K562 (cell line): ENCODE results near the gene KLHL29. TPM values are rescaled to one million over a fixed set of nuclear protein-coding genes. Genes with fewer than 3 reads are reported as not detected.

ENCODE experiments used
- ATAC-seq: fragments of 200-7000 bp; cut with Tn5 transposase; 3 replicates; pipeline ENCODE4 v1.9.1; 2020; ENCODE audit warnings: moderate library complexity
- BruUV-seq: library from RNA; stranded (reverse); fragments of 400-500 nt; replicated peaks from 2 replicates; lab custom pipeline; 2021; lab: Mats Ljungman, UMichigan
- CTCF ChIA-PET: fragments of 300-600 bp; formaldehyde crosslinking; extraction: SDS; loops from one replicate; lab custom pipeline; 2021; ENCODE audit warnings: low intra/inter-chr PET ratio; lab: Yijun Ruan, JAX
- POLR2A ChIA-PET: fragments of 300-600, 350-650 bp; sonication (Branson Sonifier 250); formaldehyde crosslinking; extraction: SDS; loops from one replicate; lab custom pipeline; 2021; ENCODE audit warnings: antibody characterized with exemption, inconsistent platforms; lab: Yijun Ruan, JAX
- DNase-seq, 4 experiments: peaks; one replicate each; pipeline versions ENCODE4 v3.0.0 to v3.0.0-alpha.2; 2011 to 2018; ENCODE audit warnings: low spot score in 3 of 4, mixed read lengths in 3 of 4; ENCODE audit errors: extremely low read depth in 1 of 4
- FAIRE-seq: peaks from 2 replicates; lab custom pipeline; 2011; peaks lifted over from hg19 to GRCh38; lab: Jason Lieb, UNC
- H2AFZ ChIP-seq: 2 replicates; pipeline ENCODE4 v1.6.0; 2011; ENCODE audit warnings: low read depth, low read length, control low read depth, inconsistent platforms
- H3K27ac ChIP-seq: fragments of 200-600 bp; 3 replicates; pipeline ENCODE4 v1.8.0; 2011; ENCODE audit warnings: low read depth, mild to moderate bottlenecking, control low read depth, inconsistent platforms, low read length, moderate library complexity, mixed read lengths; ENCODE audit errors: extremely low read depth
- H3K27me3 ChIP-seq, 2 experiments: fragments of 300-600 bp in 1 of 2; 2 replicates in 1 of 2; 3 replicates in 1 of 2; pipeline versions ENCODE4 v1.6.0 to v1.8.0; 2011; ENCODE audit warnings: inconsistent platforms in 2 of 2, low read length in 2 of 2, mild to moderate bottlenecking in 1 of 2, mixed read lengths in 1 of 2, moderate library complexity in 1 of 2; ENCODE audit not compliant: control insufficient read depth in 2 of 2, insufficient read depth in 2 of 2
- H3K36me3 ChIP-seq: fragments of 300-600 bp; 3 replicates; pipeline ENCODE4 v1.8.0; 2011; ENCODE audit warnings: mild to moderate bottlenecking, low read length, inconsistent platforms; ENCODE audit not compliant: control insufficient read depth, insufficient read depth
- H3K4me1 ChIP-seq, 2 experiments: fragments of 200-600 bp in 1 of 2; replicated peaks in 1 of 2; 2 replicates in 1 of 2; 3 replicates in 1 of 2; pipeline versions ENCODE4 v1.5.1 to v1.8.0; 2011; ENCODE audit warnings: inconsistent platforms in 2 of 2, low read length in 2 of 2, mild to moderate bottlenecking in 1 of 2, mixed read lengths in 1 of 2, moderate library complexity in 1 of 2; ENCODE audit not compliant: control insufficient read depth in 2 of 2, insufficient read depth in 2 of 2
- H3K4me2 ChIP-seq: 2 replicates; pipeline ENCODE4 v1.6.1; 2011; ENCODE audit warnings: low read length, control low read depth, inconsistent platforms, mixed read lengths; ENCODE audit not compliant: insufficient read depth
- H3K4me3 ChIP-seq: fragments of 200-600 bp; sonication (generic), shearing (Covaris generic); 2 replicates; pipeline ENCODE4 v1.5.1; 2016; ENCODE audit warnings: control low read depth, inconsistent platforms
- H3K79me2 ChIP-seq: fragments of 200-600 bp; 3 replicates; pipeline ENCODE4 v1.8.0; 2011; ENCODE audit warnings: low read length, inconsistent platforms; ENCODE audit not compliant: control insufficient read depth, insufficient read depth
- H3K9ac ChIP-seq, 2 experiments: 2 replicates each; pipeline versions ENCODE4 v1.6.0 to v1.6.1; 2011; ENCODE audit warnings: low read depth in 2 of 2, low read length in 2 of 2, control low read depth in 1 of 2, inconsistent platforms in 1 of 2, mild to moderate bottlenecking in 1 of 2, mixed read lengths in 1 of 2; ENCODE audit not compliant: insufficient read depth in 1 of 2
- H3K9me1 ChIP-seq: one replicate; pipeline ENCODE4 v1.6.0; 2011; ENCODE audit warnings: inconsistent platforms, mild to moderate bottlenecking, low read length, moderate library complexity; ENCODE audit not compliant: control insufficient read depth, insufficient read depth
- H3K9me3 ChIP-seq: replicated peaks from 2 replicates; pipeline ENCODE4 v1.5.1; 2011; ENCODE audit warnings: low read depth, low read length, inconsistent platforms; ENCODE audit not compliant: control insufficient read depth, insufficient read depth
- H4K20me1 ChIP-seq: replicated peaks from 2 replicates; pipeline ENCODE4 v1.6.1; 2011; ENCODE audit warnings: low read length, inconsistent platforms, mixed read lengths; ENCODE audit not compliant: control insufficient read depth, insufficient read depth
- CHD2 ChIP-seq: IDR thresholded peaks from 2 replicates; pipeline ENCODE4 v1.6.1; 2011; ENCODE audit warnings: low read depth, low read length
- DPF2 ChIP-seq: fragments of 450-650 bp; IDR thresholded peaks from 2 replicates; pipeline ENCODE4 v1.6.1; 2016
- HLTF ChIP-seq: fragments of 450-650 bp; IDR thresholded peaks from 2 replicates; pipeline ENCODE4 v1.6.1; 2016
- IRF2 ChIP-seq: sonication (generic); formaldehyde crosslinking; IDR thresholded peaks from 2 replicates; pipeline ENCODE4 v1.8.1; 2022; ENCODE audit warnings: mild to moderate bottlenecking, missing genetic modification reagents
- NFIX ChIP-seq: fragments of 250-450 bp; sonication (Bioruptor Pico); IDR thresholded peaks from 2 replicates; pipeline ENCODE4 v1.4.0; 2020; ENCODE audit warnings: low read depth, mild to moderate bottlenecking, moderate library complexity
- ZFP36 ChIP-seq: fragments of 150-350 bp; IDR thresholded peaks from 2 replicates; pipeline ENCODE4 v1.6.1; 2018; ENCODE audit warnings: low read length, low read depth; ENCODE audit not compliant: partially characterized antibody
- ZNF830 ChIP-seq: fragments of 250-450 bp; sonication (Bioruptor Pico); IDR thresholded peaks from 2 replicates; pipeline ENCODE4 v1.5.0; 2021; ENCODE audit warnings: mild to moderate bottlenecking
- WGBS: fragments of 100-300 bp; shearing (Covaris generic); methylation state at CpG from one replicate; pipeline ENCODE4 v1.1.6; 2016; ENCODE audit warnings: low coverage, mixed read lengths; ENCODE audit not compliant: insufficient coverage; ENCODE audit errors: missing lambda C conversion rate; 5-methylcytosine and 5-hydroxymethylcytosine counted together
- in situ Hi-C: fragments of 300-500 bp; cut with MboI; formaldehyde crosslinking; loops from 4 replicates; pipeline ENCODE4 v1.15.0; 2018; ENCODE audit warnings: inconsistent platforms, mixed read lengths
- intact Hi-C: fragments of 100-400 bp; cut with micrococcal nuclease; formaldehyde crosslinking; loops from 2 replicates; pipeline ENCODE4 v1.14.2; 2022
- polyA plus RNA-seq, 8 experiments: library from polyadenylated mRNA; depleted of rRNA in 4 of 8; stranded (reverse) in 5 of 8; unstranded in 3 of 8; fragments of >200 nt; fragmentation: Nextera tagmentation in 2 of 8; fragmentation: Illumina TruSeq in 1 of 8; extraction: Ambion mirVana in 2 of 8; extraction: Trizol in 1 of 8; gene quantifications; 2 replicates each; pipeline versions ENCODE4 v1.2.1 to v1.2.3, GENCODE V29; 2011 to 2014; ENCODE audit warnings: inconsistent platforms in 1 of 8, missing spikeins in 1 of 8
- total RNA-seq, 7 experiments: library from RNA; depleted of rRNA in 6 of 7; stranded (reverse); fragments of >200 nt in 6 of 7; fragmentation: Illumina TruSeq in 2 of 7; extraction: Trizol in 2 of 7; gene quantifications; 2 replicates each; pipeline versions ENCODE4 v1.2.1 to v1.2.3, GENCODE V29; 2011 to 2021; ENCODE audit warnings: low replicate concordance in 1 of 7
- TF ChIP-seq, protein P1 (sequence below), 2 experiments: fragments of 150-350 bp in 1 of 2; IDR thresholded peaks; 2 replicates each; pipeline ENCODE4 v1.6.1; 2012 to 2016; ENCODE audit warnings: low read depth in 2 of 2, low read length in 2 of 2, mild to moderate bottlenecking in 1 of 2, moderate library complexity in 1 of 2

KLHL29 gene
- total and polyA plus RNA-seq, 9 of the 15 experiments (the other 6 are each of a cell fraction or from before 2014, with no cell fraction given) = 0.03 to 0.31 (median 0.08) TPM; not detected in 1

DNA sequence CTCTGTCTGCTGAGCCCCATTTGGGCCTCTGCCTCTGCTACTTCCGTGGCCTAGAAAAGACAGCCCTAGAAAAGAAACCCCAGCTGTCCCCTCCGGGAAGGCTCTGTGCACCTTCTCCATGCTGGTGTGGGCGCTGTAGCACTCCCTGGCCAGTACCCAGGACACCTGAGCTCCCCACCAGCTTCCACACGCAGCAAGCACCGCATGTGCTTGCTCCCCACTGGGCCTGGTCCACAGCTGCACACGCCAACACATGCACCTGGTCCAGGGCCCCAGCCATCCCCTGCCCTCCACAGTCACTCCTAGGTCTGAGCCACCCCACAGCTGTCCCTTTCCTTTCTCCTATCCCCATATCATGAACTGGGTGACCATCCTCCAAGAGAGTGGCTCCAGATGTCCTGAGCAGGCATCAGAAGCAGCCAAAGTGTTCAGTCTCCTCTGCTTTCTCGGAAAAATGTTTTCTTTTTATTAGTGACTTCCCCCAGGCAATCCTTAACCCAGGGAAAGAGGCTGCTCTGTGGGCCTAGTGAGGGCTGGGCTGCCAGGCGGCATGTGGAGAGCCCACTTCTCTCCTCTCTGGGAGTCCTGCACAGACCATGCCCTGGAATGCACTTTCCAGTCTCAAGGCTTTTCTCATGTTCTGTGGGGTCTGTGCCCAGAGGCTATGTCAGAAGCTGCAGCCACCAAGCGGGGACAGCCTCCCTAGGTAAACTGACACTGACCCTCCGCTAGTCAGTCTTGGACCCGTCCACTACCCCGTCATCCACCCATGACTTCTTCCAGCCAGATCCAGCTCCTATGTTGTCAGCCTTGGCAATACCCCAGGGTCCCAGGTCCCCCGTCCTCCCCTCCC is 133.7 kb downstream of the KLHL29 start:
- intact Hi-C loops (no loop called here), in situ Hi-C loops (no loop called here)
- H2AFZ ChIP-seq = no peak overlapping the region
- H3K27ac ChIP-seq = no peak overlapping the region
- no peaks in the 10 kb centered on the region for H3K79me2 ChIP-seq
- CTCF ChIA-PET = no interaction called here
- TF ChIP-seq HLTF (no peak), DPF2 (no peak), ZFP36 (no peak), ZNF830 (CRISPR knock-in tag) (no peak), IRF2 (no peak), NFIX (CRISPR knock-in tag) (no peak), CHD2 (no peak)
- TF ChIP-seq, protein P1, sequence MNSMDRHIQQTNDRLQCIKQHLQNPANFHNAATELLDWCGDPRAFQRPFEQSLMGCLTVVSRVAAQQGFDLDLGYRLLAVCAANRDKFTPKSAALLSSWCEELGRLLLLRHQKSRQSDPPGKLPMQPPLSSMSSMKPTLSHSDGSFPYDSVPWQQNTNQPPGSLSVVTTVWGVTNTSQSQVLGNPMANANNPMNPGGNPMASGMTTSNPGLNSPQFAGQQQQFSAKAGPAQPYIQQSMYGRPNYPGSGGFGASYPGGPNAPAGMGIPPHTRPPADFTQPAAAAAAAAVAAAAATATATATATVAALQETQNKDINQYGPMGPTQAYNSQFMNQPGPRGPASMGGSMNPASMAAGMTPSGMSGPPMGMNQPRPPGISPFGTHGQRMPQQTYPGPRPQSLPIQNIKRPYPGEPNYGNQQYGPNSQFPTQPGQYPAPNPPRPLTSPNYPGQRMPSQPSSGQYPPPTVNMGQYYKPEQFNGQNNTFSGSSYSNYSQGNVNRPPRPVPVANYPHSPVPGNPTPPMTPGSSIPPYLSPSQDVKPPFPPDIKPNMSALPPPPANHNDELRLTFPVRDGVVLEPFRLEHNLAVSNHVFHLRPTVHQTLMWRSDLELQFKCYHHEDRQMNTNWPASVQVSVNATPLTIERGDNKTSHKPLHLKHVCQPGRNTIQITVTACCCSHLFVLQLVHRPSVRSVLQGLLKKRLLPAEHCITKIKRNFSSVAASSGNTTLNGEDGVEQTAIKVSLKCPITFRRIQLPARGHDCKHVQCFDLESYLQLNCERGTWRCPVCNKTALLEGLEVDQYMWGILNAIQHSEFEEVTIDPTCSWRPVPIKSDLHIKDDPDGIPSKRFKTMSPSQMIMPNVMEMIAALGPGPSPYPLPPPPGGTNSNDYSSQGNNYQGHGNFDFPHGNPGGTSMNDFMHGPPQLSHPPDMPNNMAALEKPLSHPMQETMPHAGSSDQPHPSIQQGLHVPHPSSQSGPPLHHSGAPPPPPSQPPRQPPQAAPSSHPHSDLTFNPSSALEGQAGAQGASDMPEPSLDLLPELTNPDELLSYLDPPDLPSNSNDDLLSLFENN (IDR thresholded peaks at IDR 0.05; ENCODE audit: low read depth in 2 of 2, low read length in 2 of 2) = no peak
- TF ChIP-seq, all 486 proteins: peak for 0
- FAIRE-seq (no peak), ATAC-seq (no peak; the same call in 1 of the 3 replicates), DNase-seq (no peak)
- 3% methylated on average over 7 of the region's 13 CpGs for WGBS
- Histone ChIP-seq H3K36me3 (no peaks in the 10 kb centered on the region), H3K4me2 (no peak overlapping the region), H3K9ac (no peak overlapping the region; a peak in 1 of 4 replicates), H4K20me1 (0 out of 2 replicates have a peak, but pooled peaks cover 8% of the 10 kb centered on the region), H3K4me3 (no peak overlapping the region), H3K9me3 (no peaks in the 10 kb centered on the region), H3K27me3 (peaks cover 23 to 72% of the 10 kb centered on the region in 2 experiments; a peak in 4 of 5 replicates), H3K9me1 (no peaks in the 10 kb centered on the region), H3K4me1 (no peaks in the 10 kb centered on the region)
- BruUV-seq = no TSS peak
- POLR2A ChIA-PET = interaction anchor here (0.6 to 0.9 kb wide), 3 partner anchors 11 to 530 kb away, joined by 3 to 5 read pairs (median 3); no protein-coding TSS in a partner anchor
